T1000 (cell line): Measurements from ENCODE around the gene RAB11FIP5.

ENCODE experiments used
- DNase-seq: peaks from one replicate; lab custom pipeline; 2025; ENCODE audit warnings: mixed read lengths; lab: John Stamatoyannopoulos, UW

RAB11FIP5 gene

GRCh38 chr2:73084971-73085370 lies 27.8 kb downstream of the RAB11FIP5 start:
- DNase-seq = no peak

GRCh38 chr2:73083886-73084800 lies 28.6 kb downstream of the RAB11FIP5 start:
- DNase-seq = no peak

- DNase-seq = no peak
These were observed 30.0 kb downstream of the RAB11FIP5 start for GRCh38 chr2:73082523-73083410.

- no peak for DNase-seq
These were observed 31.5 kb downstream of the RAB11FIP5 start for GRCh38 chr2:73081181-73081671.

GRCh38 chr2:73080321-73081131 lies 32.2 kb downstream of the RAB11FIP5 start:
- DNase-seq = no peak

- no peak for DNase-seq
These were observed 33.1 kb downstream of the RAB11FIP5 start for GRCh38 chr2:73079636-73080035.

GRCh38 chr2:73078457-73079411 lies 34.0 kb downstream of the RAB11FIP5 start:
- no peak for DNase-seq

- DNase-seq = no peak
These were observed 35.3 kb downstream of the RAB11FIP5 start for GRCh38 chr2:73077424-73077795.

- no peak for DNase-seq
These were observed 35.9 kb downstream of the RAB11FIP5 start for GRCh38 chr2:73076701-73077423.

- DNase-seq = no peak
These were observed 37.0 kb downstream of the RAB11FIP5 start for GRCh38 chr2:73075477-73076373.

- DNase-seq = no peak
These were observed 38.4 kb downstream of the RAB11FIP5 start for GRCh38 chr2:73074110-73075069.

GRCh38 chr2:73072416-73072815 lies 40.3 kb downstream of the RAB11FIP5 start:
- DNase-seq = no peak

- DNase-seq = no peak
These were observed 40.7 kb downstream of the RAB11FIP5 start for GRCh38 chr2:73072129-73072395.

GRCh38 chr2:73071360-73072128 lies 41.2 kb downstream of the RAB11FIP5 start, which contains the start of gene SFXN5:
Gene SFXN5, minus strand, starts transcription at chr2:73071712. Its CDS starts 7 bp downstream, at chr2:73071705.
- peak; percentile 93 for DNase-seq

- DNase-seq = peak; percentile 61
These were observed 41.9 kb downstream of the RAB11FIP5 start for GRCh38 chr2:73070643-73071359.
